HUES6 (cell line): ENCODE results near the gene SSX5.
"Not testable (repeated sequence)": the region's sequence is repeated elsewhere in the genome, so short reads cannot be mapped to it uniquely, and the experiment has no call there.

Experiments used
- H3K27ac ChIP-seq: 2 replicates; pipeline ENCODE4 v1.7.0; 2013; ENCODE audit warnings: low read depth, mild to moderate bottlenecking, low read length, inconsistent platforms
- H3K27me3 ChIP-seq: 2 replicates; pipeline ENCODE4 v1.6.1; 2013; ENCODE audit warnings: low read length; ENCODE audit not compliant: control insufficient read depth, insufficient read depth
- H3K36me3 ChIP-seq: 2 replicates; pipeline ENCODE4 v1.6.1; 2013; ENCODE audit warnings: low read length; ENCODE audit not compliant: control insufficient read depth, insufficient read depth
- H3K4me1 ChIP-seq: 2 replicates; pipeline ENCODE4 v1.6.1; 2013; ENCODE audit warnings: low read length; ENCODE audit not compliant: control insufficient read depth, insufficient read depth
- H3K4me3 ChIP-seq: 2 replicates; pipeline ENCODE4 v1.5.1; 2013; ENCODE audit warnings: low read depth, low read length
- H3K9ac ChIP-seq: one replicate; pipeline ENCODE4 v1.6.1; 2013; ENCODE audit warnings: mild to moderate bottlenecking, low read length
- H3K9me3 ChIP-seq: 2 replicates; pipeline ENCODE4 v1.6.1; 2013; ENCODE audit warnings: low read depth, low read length; ENCODE audit not compliant: control insufficient read depth, insufficient read depth

Gene SSX5

DNA sequence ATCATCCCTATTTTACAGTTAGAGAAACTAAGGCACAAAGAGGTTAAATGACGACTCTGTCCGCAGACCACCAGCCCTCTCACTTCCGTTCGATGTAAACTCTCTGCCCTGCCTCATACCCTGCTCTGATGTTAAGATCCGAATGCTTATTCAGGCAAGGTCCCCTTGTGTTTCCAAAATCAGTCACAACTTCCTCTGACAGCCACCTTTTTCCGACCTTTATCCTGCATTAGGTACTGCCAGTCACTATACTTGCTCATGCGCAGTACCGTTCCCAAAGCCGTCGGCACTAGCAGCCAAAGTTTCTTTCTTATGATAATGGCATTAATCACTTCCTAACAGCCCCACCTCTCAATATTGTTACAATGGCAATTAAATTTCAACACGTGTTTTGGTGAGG lies 53.9 kb downstream of the SSX5 start:
- H3K4me3 ChIP-seq, H3K4me1 ChIP-seq, H3K27ac ChIP-seq, H3K36me3 ChIP-seq, H3K9me3 ChIP-seq, H3K9ac ChIP-seq, H3K27me3 ChIP-seq: not testable (repeated sequence)

DNA sequence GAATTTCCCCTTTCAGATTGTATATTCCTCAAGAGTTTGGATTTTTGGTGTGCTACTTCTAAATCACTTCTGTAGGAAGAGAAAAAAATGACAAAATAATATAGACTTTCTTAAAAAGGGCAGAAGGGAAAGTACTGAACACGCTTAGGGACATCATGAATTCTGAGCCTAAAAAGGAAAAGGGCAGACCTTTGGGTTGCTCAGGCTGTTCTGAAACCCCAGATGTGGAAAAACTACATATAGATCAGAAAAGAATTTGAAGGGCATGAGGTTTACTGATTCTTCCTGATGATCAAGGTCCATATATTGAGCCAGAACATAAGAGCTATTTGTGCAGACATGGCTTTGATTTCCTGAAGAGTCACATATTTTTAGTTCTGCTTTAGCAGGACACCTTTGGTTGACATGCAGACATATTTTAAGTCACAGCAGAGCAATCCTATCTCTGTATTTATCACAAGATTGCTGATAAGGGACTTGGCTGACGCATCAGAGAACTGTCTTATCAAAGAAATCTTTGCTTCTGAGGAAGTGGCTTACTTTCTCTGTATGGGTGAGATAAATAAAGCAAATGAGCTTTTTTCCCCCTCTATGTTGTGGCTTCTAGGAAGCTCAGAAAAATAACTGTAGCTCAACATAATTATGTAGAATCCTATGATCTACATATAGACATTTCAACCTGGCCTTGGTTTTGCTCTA lies 54.6 kb downstream of the SSX5 start:
- H3K9me3 ChIP-seq, H3K27me3 ChIP-seq, H3K4me3 ChIP-seq, H3K36me3 ChIP-seq, H3K4me1 ChIP-seq, H3K9ac ChIP-seq, H3K27ac ChIP-seq: not testable (repeated sequence)

DNA sequence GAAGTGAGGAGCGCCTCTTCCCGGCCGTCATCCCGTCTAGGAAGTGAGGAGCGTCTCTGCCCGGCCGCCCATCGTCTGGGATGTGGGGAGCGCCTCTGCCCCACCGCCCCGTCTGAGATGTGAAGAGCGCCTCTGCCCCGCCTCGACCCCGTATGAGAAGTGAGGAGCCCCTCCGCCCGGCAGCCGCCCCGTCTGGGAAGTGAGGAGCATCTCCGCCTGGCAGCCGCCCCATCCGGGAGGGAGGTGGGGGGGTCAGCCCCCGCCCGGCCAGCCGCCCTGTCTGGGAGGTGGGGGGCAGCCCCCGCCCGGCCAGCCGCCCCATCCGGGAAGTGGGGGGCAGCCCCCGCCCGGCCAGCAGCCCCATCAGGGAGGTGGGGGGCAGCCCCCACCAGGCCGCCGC lies 57.5 kb downstream of the SSX5 start:
- H3K4me3 ChIP-seq, H3K9me3 ChIP-seq, H3K27ac ChIP-seq, H3K9ac ChIP-seq, H3K36me3 ChIP-seq, H3K4me1 ChIP-seq, H3K27me3 ChIP-seq: not testable (repeated sequence)
